HEK293 (cell line): Measurements from ENCODE around the gene COA3.

Experiments used
- ZBTB48 ChIP-seq: fragments of 450-650 bp; formaldehyde crosslinking; IDR thresholded peaks from 2 replicates; pipeline ENCODE4 v1.5.1; 2016; ENCODE audit warnings: missing biosample characterization, missing genetic modification characterization
- ZNF239 ChIP-seq: fragments of 450-650 bp; formaldehyde crosslinking; IDR thresholded peaks from 2 replicates; pipeline ENCODE4 v1.5.1; 2016; ENCODE audit warnings: missing biosample characterization, missing genetic modification characterization
- ZNF585B ChIP-seq: fragments of 450-650 bp; formaldehyde crosslinking; IDR thresholded peaks from 2 replicates; pipeline ENCODE4 v1.5.1; 2016; ENCODE audit warnings: missing biosample characterization, missing genetic modification characterization
- TF ChIP-seq, protein P1 (sequence below): fragments of 450-650 bp; formaldehyde crosslinking; IDR thresholded peaks from 2 replicates; pipeline ENCODE4 v1.5.1; 2016; ENCODE audit warnings: missing biosample characterization, missing genetic modification characterization, low read depth
- TF ChIP-seq, protein P2 (sequence below): fragments of 450-650 bp; formaldehyde crosslinking; IDR thresholded peaks from 2 replicates; pipeline ENCODE4 v1.5.1; 2016; ENCODE audit warnings: missing biosample characterization, missing genetic modification characterization

DNA sequence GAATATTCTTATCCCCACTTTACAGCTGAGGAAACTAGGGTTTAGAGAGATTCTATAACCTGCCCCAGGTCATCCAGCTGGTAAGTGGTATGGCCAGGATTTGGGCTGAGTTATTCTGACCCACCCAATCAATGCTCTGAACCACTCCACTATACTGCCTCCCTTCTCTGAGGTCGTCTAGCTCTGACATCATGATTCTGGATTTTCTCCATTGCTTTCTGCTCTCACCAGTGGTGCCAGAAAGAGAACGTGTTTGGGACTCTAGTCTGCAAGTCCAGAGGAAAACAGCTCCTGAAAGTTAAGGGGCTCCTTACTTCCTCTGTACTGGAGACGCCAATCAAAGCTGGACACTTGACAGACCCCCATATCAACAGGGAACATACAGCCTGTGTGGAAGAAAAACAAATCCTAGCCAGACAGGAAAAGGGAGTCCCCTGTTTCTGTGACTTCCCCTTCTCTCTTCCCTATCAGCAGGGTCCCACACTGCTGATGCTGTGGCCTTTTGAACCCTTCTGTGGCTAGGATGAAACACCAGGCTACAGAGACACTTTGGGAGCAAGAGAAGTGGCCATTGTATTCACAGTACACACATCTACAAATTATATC is 47.7 kb downstream of the COA3 start:
- no peak for TF ChIP-seq ZBTB48 (tag by site-specific recombination)
- TF ChIP-seq, protein P1, sequence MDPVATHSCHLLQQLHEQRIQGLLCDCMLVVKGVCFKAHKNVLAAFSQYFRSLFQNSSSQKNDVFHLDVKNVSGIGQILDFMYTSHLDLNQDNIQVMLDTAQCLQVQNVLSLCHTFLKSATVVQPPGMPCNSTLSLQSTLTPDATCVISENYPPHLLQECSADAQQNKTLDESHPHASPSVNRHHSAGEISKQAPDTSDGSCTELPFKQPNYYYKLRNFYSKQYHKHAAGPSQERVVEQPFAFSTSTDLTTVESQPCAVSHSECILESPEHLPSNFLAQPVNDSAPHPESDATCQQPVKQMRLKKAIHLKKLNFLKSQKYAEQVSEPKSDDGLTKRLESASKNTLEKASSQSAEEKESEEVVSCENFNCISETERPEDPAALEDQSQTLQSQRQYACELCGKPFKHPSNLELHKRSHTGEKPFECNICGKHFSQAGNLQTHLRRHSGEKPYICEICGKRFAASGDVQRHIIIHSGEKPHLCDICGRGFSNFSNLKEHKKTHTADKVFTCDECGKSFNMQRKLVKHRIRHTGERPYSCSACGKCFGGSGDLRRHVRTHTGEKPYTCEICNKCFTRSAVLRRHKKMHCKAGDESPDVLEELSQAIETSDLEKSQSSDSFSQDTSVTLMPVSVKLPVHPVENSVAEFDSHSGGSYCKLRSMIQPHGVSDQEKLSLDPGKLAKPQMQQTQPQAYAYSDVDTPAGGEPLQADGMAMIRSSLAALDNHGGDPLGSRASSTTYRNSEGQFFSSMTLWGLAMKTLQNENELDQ (tag by site-specific recombination) = no peak
- TF ChIP-seq, protein P2, sequence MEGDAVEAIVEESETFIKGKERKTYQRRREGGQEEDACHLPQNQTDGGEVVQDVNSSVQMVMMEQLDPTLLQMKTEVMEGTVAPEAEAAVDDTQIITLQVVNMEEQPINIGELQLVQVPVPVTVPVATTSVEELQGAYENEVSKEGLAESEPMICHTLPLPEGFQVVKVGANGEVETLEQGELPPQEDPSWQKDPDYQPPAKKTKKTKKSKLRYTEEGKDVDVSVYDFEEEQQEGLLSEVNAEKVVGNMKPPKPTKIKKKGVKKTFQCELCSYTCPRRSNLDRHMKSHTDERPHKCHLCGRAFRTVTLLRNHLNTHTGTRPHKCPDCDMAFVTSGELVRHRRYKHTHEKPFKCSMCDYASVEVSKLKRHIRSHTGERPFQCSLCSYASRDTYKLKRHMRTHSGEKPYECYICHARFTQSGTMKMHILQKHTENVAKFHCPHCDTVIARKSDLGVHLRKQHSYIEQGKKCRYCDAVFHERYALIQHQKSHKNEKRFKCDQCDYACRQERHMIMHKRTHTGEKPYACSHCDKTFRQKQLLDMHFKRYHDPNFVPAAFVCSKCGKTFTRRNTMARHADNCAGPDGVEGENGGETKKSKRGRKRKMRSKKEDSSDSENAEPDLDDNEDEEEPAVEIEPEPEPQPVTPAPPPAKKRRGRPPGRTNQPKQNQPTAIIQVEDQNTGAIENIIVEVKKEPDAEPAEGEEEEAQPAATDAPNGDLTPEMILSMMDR = no peak
- no peak for TF ChIP-seq ZNF239 (tag by site-specific recombination)
- no peak for TF ChIP-seq ZNF585B
